ENCODE results near the gene ARFGEF3.

GRCh38 chr6:138218449-138218848, 56.7 kb downstream of the ARFGEF3 start, which contains the start of gene PBOV1:
- TF ChIP-seq GABPA (IDR thresholded peaks at IDR 0.05; ENCODE audit: low read depth) = no peak
- TF ChIP-seq EZH2 (IDR thresholded peaks at IDR 0.05; ENCODE audit: borderline replicate concordance, control insufficient read depth, low read depth, low read length) = no peak

Measured in GM12878 (cell line).